ENCODE results near the gene CCNJ.
A peak's percentile ranks its signal among the peaks of the same experiment; 100 is the strongest.
"Not testable (repeated sequence)": the region's sequence is repeated elsewhere in the genome, so short reads cannot be mapped to it uniquely, and the experiment has no call there.

CCNJ gene, protein sequence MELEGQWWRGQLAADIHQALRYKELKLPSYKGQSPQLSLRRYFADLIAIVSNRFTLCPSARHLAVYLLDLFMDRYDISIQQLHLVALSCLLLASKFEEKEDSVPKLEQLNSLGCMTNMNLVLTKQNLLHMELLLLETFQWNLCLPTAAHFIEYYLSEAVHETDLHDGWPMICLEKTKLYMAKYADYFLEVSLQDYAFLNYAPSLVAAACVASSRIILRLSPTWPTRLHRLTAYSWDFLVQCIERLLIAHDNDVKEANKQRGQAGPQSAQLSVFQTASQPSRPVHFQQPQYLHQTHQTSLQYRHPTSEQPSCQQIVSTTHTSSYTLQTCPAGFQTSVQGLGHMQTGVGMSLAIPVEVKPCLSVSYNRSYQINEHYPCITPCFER

DNA sequence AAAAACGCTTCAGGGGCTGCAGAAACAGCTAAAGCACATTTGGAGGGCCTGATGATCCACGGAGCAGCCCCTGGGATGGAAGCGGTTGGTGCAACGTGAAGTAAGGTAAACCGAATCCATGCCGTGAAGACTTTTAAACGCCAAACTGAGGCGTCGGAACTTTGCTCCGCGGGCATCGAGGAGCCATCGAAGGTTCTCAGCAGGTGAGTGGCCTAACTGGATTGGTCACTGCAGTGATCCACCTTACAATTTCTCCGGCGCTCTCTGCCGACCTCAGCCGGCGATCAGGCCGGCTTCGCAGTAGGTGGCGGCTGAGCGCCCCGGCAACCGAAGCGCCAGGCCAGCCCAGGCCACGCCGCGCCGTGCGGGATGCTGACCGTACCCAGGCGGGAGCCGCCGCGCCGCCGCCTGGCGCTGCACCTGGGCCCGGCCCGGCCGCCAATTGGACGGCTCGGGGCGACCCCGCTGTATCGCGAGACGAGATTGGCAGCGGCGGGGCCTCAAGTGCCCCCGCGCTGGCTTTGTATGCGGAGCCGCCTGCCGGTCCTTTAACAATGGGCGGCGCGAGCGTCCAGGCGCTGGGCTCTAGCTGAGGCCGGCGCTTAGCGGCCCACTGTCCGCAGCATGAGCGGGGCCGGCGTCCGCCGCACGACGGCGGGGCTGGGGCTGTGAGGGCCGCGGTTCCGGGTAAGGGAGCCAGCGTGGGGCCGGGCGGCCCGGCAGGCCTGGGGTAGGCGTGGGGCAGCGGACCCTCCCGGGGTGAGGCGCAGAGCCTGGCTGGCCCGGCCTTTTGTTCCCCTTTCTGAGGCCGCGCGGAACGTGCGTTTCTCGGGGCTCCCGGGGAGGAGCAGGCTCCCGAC lies at the start of gene CCNJ:
TSS of gene CCNJ (plus strand) at position 551 of the 860 bp plus-strand sequence. CDS start 811 bp downstream, outside the sequence.
- Histone ChIP-seq H3K36me3 (ENCODE audit: insufficient read depth, low read depth, low read length) (peaks cover 26% of the 10 kb centered on the region), H3K27me3 (ENCODE audit: insufficient read depth, low read length) (peaks cover 13% of the 10 kb centered on the region; the same call in 1 of the 2 replicates), H3K27ac (ENCODE audit: low read length) (peak within 1 kb of the TSS; percentile 37), H3K4me3 (ENCODE audit: low read length) (peak within 1 kb of the TSS; percentile 90), H3K9ac (ENCODE audit: low read depth, low read length) (peak within 1 kb of the TSS; percentile 90), H3K9me3 (ENCODE audit: insufficient read depth, low read depth, low read length) (no peaks in the 10 kb centered on the region), H3K4me1 (ENCODE audit: insufficient read depth, low read length) (no peaks in the 10 kb centered on the region; the same call in 1 of the 2 replicates)

DNA sequence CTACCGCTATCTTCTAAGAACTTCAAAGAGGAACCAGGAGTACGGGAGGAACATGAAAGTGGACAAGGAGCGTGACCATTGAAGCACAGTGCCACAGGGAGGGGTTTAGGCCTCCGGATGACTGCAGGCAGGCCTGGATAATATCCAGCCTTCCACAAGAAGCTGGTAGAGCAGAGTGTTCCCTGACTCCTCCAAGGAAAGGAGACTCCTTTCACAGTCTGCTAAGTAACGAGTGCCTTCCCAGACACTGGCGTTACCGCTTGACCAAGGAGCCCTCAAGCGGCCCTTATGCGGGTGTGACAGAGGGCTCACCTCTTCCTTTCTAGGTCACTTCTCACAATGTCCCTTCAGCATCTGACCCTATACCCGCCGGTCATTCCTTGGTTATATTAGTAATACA lies 49.0 kb upstream of the CCNJ start:
- not testable (repeated sequence) for H3K4me3 ChIP-seq (ENCODE audit: low read length); H3K9me3 ChIP-seq (ENCODE audit: insufficient read depth, low read depth, low read length); H3K27me3 ChIP-seq (ENCODE audit: insufficient read depth, low read length); H3K4me1 ChIP-seq (ENCODE audit: insufficient read depth, low read length); H3K9ac ChIP-seq (ENCODE audit: low read depth, low read length); H3K27ac ChIP-seq (ENCODE audit: low read length); H3K36me3 ChIP-seq (ENCODE audit: insufficient read depth, low read depth, low read length)

DNA sequence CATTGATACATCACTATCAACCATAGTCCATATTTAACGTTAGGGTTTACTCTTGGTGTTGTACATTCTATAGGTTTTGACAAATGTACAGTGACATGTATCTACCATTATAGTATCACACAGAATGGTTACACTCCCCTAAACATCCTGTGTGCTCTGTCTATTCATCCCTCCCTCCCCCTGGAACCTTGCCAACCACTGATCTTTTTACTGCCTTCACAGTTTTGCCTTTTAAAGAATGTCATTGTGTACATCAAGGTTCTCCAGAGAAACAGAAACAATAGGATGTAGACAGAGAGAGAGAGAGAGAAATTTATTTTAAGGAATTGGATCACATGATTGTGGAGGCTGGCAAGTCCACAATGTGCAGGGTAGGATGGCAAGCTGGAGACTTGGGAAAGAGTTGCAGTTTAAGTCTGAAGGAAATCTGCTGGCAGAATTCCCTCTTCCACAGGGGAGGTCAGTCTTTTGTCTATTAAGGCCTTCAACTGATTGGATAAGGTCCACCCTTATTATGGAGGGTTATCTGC lies 45.1 kb upstream of the CCNJ start:
- no peaks in the 10 kb centered on the region for H3K4me1 ChIP-seq (ENCODE audit: insufficient read depth, low read length)
- no peak overlapping the region for H3K27ac ChIP-seq (ENCODE audit: low read length)
- H3K9me3 ChIP-seq (ENCODE audit: insufficient read depth, low read depth, low read length) = no peaks in the 10 kb centered on the region
- no peaks in the 10 kb centered on the region for H3K27me3 ChIP-seq (ENCODE audit: insufficient read depth, low read length)
- no peaks in the 10 kb centered on the region for H3K36me3 ChIP-seq (ENCODE audit: insufficient read depth, low read depth, low read length)
- H3K4me3 ChIP-seq (ENCODE audit: low read length) = no peak overlapping the region
- H3K9ac ChIP-seq (ENCODE audit: low read depth, low read length) = no peak overlapping the region

DNA sequence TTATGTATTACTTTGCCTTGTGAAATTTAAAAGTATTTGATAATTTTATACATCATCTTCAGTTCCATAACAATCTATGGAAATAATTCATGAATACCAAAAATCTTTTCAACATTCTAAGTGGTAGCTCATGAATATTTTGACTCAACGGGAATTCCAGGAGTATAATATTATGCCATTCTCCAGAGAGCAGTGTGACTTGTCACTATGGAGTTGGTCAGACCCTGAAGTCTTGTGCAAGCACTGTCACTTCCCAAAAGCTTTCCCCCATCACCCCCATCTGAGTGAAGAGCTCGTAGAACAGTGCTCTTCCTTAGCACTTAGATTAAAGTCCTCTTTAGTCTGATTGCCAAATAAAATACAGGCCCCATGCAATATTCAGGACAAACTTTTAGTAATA lies 29.4 kb upstream of the CCNJ start:
- Histone ChIP-seq H3K4me3 (ENCODE audit: low read length) (no peak overlapping the region), H3K9me3 (ENCODE audit: insufficient read depth, low read depth, low read length) (no peaks in the 10 kb centered on the region), H3K9ac (ENCODE audit: low read depth, low read length) (no peak overlapping the region), H3K4me1 (ENCODE audit: insufficient read depth, low read length) (no peaks in the 10 kb centered on the region), H3K27me3 (ENCODE audit: insufficient read depth, low read length) (no peaks in the 10 kb centered on the region), H3K27ac (ENCODE audit: low read length) (no peak overlapping the region), H3K36me3 (ENCODE audit: insufficient read depth, low read depth, low read length) (no peaks in the 10 kb centered on the region)

DNA sequence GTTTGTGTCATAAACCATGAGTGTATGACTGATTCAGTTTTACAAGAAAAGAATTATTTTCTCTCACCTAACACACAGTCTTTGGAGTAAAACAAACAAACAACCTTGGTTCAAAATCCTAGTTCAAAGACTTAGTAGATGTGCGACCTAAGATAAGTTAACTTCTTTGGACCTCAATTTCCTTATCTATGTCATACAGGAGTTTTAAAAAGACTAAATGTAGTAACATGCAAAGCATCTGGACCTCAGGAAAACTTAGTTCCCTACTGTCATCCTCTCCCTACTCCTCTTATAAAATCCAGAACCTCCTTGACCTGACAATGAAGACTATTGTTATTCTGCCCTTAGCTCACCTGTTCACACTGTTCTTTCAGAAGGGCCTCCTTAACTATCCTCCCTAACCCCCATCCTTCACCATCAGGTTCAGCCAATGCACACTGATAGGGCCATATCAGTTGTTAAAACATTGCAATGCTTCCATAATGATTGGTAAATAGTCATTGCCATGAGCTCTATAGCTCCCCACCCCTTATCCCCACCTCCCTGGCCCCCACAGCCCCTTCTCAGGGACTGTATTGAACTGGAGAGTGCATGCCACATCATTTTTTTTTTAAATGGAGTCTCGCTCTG lies 28.8 kb upstream of the CCNJ start:
- H3K27me3 ChIP-seq (ENCODE audit: insufficient read depth, low read length) = no peaks in the 10 kb centered on the region
- H3K27ac ChIP-seq (ENCODE audit: low read length) = no peak overlapping the region
- no peak overlapping the region for H3K9ac ChIP-seq (ENCODE audit: low read depth, low read length)
- no peaks in the 10 kb centered on the region for H3K36me3 ChIP-seq (ENCODE audit: insufficient read depth, low read depth, low read length)
- no peaks in the 10 kb centered on the region for H3K4me1 ChIP-seq (ENCODE audit: insufficient read depth, low read length)
- H3K4me3 ChIP-seq (ENCODE audit: low read length) = no peak overlapping the region
- H3K9me3 ChIP-seq (ENCODE audit: insufficient read depth, low read depth, low read length) = no peaks in the 10 kb centered on the region

DNA sequence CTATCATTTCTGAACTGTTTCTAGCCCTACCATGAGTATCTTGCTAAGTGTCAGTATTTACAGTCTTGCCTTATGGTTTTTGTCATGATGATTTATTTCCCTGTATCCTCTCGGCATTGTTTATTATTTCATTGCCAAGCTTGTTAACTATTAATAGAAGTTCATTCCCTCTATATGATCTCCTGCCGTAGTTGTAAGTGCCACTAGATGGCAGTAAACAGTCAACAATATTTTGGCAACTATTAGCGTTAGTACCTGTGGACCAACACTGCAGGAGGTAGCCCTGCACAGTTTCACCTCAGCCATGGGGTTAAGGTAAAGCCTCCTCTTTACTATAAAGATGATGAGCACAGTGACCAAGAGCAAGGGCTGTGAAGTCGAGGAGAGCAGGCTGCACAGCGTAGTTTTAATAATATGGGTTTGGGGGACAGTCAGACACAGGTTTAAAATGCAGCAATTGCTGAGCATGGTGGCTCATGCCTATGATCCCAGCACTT lies 26.1 kb upstream of the CCNJ start:
- H3K27ac ChIP-seq (ENCODE audit: low read length) = no peak overlapping the region
- H3K4me3 ChIP-seq (ENCODE audit: low read length) = no peak overlapping the region
- no peaks in the 10 kb centered on the region for H3K9me3 ChIP-seq (ENCODE audit: insufficient read depth, low read depth, low read length)
- no peaks in the 10 kb centered on the region for H3K27me3 ChIP-seq (ENCODE audit: insufficient read depth, low read length)
- no peaks in the 10 kb centered on the region for H3K4me1 ChIP-seq (ENCODE audit: insufficient read depth, low read length)
- no peak overlapping the region for H3K9ac ChIP-seq (ENCODE audit: low read depth, low read length)
- no peaks in the 10 kb centered on the region for H3K36me3 ChIP-seq (ENCODE audit: insufficient read depth, low read depth, low read length)

DNA sequence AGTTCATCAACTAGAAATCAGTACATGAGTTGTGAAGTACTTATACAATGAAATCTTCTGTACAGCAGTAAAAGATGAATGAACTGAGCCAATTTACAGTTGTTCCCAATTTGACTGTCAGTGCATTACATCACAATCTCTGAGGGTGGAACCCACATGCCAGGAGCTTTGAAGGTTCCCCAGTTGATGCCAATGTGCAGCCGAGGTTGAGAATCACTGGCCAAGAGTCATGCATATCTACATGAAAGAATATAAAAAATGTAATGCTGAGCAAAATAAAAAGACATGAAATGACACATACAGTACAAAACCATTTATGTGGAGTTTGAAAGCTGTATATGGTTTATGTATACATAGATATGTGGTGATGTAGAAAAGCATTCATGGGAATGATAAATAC lies 22.1 kb upstream of the CCNJ start:
- Histone ChIP-seq H3K4me1 (ENCODE audit: insufficient read depth, low read length) (no peaks in the 10 kb centered on the region), H3K9me3 (ENCODE audit: insufficient read depth, low read depth, low read length) (no peaks in the 10 kb centered on the region), H3K27me3 (ENCODE audit: insufficient read depth, low read length) (no peaks in the 10 kb centered on the region), H3K4me3 (ENCODE audit: low read length) (no peak overlapping the region), H3K9ac (ENCODE audit: low read depth, low read length) (no peak overlapping the region), H3K36me3 (ENCODE audit: insufficient read depth, low read depth, low read length) (no peaks in the 10 kb centered on the region), H3K27ac (ENCODE audit: low read length) (no peak overlapping the region)

DNA sequence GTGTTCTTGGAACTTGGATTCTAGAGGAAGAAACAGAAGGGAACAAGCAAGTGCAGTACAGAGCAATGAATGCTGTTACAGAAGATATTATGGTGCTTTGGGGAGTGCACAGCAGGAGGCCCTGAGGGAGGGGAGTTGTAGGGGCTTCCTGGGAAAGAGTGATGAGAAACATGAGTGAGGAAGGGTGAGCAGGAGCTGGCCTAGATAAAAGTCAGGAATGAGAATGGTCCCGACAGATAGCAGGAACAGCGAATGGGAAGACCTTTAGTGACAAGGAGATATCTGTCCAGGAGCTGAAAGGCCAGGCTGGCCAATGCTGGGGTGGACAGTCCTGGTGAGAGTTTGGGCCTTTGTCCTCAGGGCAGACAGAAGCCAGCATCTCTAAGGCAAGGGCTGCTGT lies 20.6 kb upstream of the CCNJ start:
- H3K9me3 ChIP-seq (ENCODE audit: insufficient read depth, low read depth, low read length) = no peaks in the 10 kb centered on the region
- H3K36me3 ChIP-seq (ENCODE audit: insufficient read depth, low read depth, low read length) = no peaks in the 10 kb centered on the region
- H3K4me3 ChIP-seq (ENCODE audit: low read length) = no peak overlapping the region
- no peaks in the 10 kb centered on the region for H3K4me1 ChIP-seq (ENCODE audit: insufficient read depth, low read length)
- no peaks in the 10 kb centered on the region for H3K27me3 ChIP-seq (ENCODE audit: insufficient read depth, low read length)
- H3K9ac ChIP-seq (ENCODE audit: low read depth, low read length) = no peak overlapping the region
- H3K27ac ChIP-seq (ENCODE audit: low read length) = no peak overlapping the region

DNA sequence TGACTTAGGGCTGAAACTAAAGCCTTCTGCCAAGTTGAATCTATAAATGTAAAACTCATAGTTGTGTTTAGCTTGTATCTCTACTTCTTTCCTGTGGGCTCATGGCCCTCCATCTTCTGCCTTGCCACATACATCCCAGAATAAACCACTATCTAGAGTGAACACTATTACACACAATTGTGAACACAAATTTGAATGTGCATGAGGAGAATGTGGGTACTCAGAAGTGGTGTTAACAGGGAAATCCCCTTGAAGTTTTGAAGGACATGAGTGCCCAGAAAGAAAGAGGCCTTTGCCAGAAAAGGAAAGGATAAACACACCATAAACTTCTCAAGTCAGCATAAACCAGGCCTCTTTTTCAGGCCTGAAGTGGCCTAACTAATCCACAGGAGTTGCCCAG lies 20.2 kb upstream of the CCNJ start:
- Histone ChIP-seq H3K36me3 (ENCODE audit: insufficient read depth, low read depth, low read length) (no peaks in the 10 kb centered on the region), H3K27me3 (ENCODE audit: insufficient read depth, low read length) (no peaks in the 10 kb centered on the region), H3K4me3 (ENCODE audit: low read length) (no peak overlapping the region), H3K27ac (ENCODE audit: low read length) (no peak overlapping the region), H3K9ac (ENCODE audit: low read depth, low read length) (no peak overlapping the region), H3K4me1 (ENCODE audit: insufficient read depth, low read length) (no peaks in the 10 kb centered on the region), H3K9me3 (ENCODE audit: insufficient read depth, low read depth, low read length) (no peaks in the 10 kb centered on the region)

DNA sequence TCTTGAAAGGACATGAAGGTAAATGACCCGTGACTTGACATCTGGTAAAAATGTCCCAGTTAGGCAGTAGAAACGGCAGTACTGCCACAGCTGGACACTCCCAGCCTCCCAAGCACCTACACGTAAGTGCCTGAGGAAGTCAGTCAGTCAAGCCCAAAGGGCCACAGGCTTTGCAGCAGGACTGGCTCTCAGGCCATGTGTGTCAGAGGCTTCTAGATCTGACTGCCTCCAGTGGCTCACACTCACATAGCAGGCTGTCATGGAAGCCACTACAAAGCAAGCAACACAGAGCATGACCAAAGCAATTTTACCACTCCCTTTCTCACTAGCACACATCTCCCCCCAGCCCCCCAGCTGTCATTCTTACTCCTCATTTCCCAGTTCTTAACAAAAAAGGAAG lies 17.8 kb upstream of the CCNJ start:
- Histone ChIP-seq H3K27ac (ENCODE audit: low read length) (no peak overlapping the region), H3K9ac (ENCODE audit: low read depth, low read length) (no peak overlapping the region)

DNA sequence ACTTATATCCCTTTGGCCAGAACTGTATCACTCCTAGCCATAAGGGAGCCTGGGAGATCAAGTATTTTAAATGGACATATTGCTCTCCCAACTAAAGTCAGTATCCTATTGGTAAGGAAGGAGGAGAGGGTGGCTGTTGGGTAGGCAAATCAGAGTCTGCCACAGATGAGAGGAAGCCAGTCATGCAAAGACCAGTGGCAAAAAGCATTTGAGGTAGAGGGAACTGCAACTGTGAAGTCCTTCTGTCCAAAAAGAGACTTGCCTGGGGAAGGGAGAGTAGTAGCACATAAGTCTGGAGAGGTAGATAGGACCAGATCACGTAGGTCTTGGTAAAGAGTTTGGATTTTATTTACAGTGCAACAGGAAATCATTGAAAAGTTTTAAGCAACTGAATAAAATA lies 8.8 kb upstream of the CCNJ start:
- Histone ChIP-seq H3K27ac (ENCODE audit: low read length) (no peak overlapping the region), H3K4me3 (ENCODE audit: low read length) (no peak overlapping the region), H3K9me3 (ENCODE audit: insufficient read depth, low read depth, low read length) (no peaks in the 10 kb centered on the region), H3K36me3 (ENCODE audit: insufficient read depth, low read depth, low read length) (no peaks in the 10 kb centered on the region), H3K9ac (ENCODE audit: low read depth, low read length) (no peak overlapping the region), H3K4me1 (ENCODE audit: insufficient read depth, low read length) (no peaks in the 10 kb centered on the region), H3K27me3 (ENCODE audit: insufficient read depth, low read length) (no peaks in the 10 kb centered on the region)

More for the DNA sequence above, 17.8 kb upstream of the CCNJ start:
- Histone ChIP-seq H3K4me3 (ENCODE audit: low read length) (no peak overlapping the region), H3K36me3 (ENCODE audit: insufficient read depth, low read depth, low read length) (no peaks in the 10 kb centered on the region), H3K9me3 (ENCODE audit: insufficient read depth, low read depth, low read length) (no peaks in the 10 kb centered on the region), H3K4me1 (ENCODE audit: insufficient read depth, low read length) (no peaks in the 10 kb centered on the region), H3K27me3 (ENCODE audit: insufficient read depth, low read length) (no peaks in the 10 kb centered on the region)
